ENCODE measurements around the gene ABHD17A. TPM values are rescaled to one million over a fixed set of nuclear protein-coding genes. Genes with fewer than 3 reads are reported as not detected.

Gene ABHD17A
- total and polyA plus RNA-seq, 2 experiments from 2014 or later, result 145 to 198 TPM

GRCh38 chr19:1910177-1910576 is 24.9 kb upstream of the ABHD17A start:
- H3K27me3 ChIP-seq, result no peaks in the 10 kb centered on the region
- DNase-seq (ENCODE audit: low read depth in 1 of 2, low spot score in 1 of 2), result peak in 1 of 2 donors; percentile 26
- H3K4me3 ChIP-seq, result no peak overlapping the region
- no peak overlapping the region for H3K27ac ChIP-seq
- H3K9me3 ChIP-seq (ENCODE audit: low read depth), result no peaks in the 10 kb centered on the region
- no peak for TF ChIP-seq CTCF (IDR thresholded peaks at IDR 0.05; ENCODE audit: low read depth, low read length)
- H3K36me3 ChIP-seq, result peaks cover 2% of the 10 kb centered on the region
- no peaks in the 10 kb centered on the region for H3K4me1 ChIP-seq (ENCODE audit: low read depth)

GRCh38 chr19:1909761-1910080 is 24.4 kb upstream of the ABHD17A start:
- H3K4me3 ChIP-seq, result no peak overlapping the region
- TF ChIP-seq CTCF (IDR thresholded peaks at IDR 0.05; ENCODE audit: low read depth, low read length), result no peak
- H3K4me1 ChIP-seq (ENCODE audit: low read depth), result no peaks in the 10 kb centered on the region
- H3K27me3 ChIP-seq, result no peaks in the 10 kb centered on the region
- DNase-seq (ENCODE audit: low read depth in 1 of 2, low spot score in 1 of 2), result no peak
- H3K27ac ChIP-seq, result no peak overlapping the region
- H3K36me3 ChIP-seq, result peaks cover 2% of the 10 kb centered on the region
- no peaks in the 10 kb centered on the region for H3K9me3 ChIP-seq (ENCODE audit: low read depth)

GRCh38 chr19:1908364-1908678 is 23.0 kb upstream of the ABHD17A start:
- Histone ChIP-seq H3K4me1 (ENCODE audit: low read depth) (no peaks in the 10 kb centered on the region), H3K27me3 (no peaks in the 10 kb centered on the region), H3K36me3 (peaks cover 2% of the 10 kb centered on the region), H3K4me3 (no peak overlapping the region), H3K9me3 (ENCODE audit: low read depth) (no peaks in the 10 kb centered on the region), H3K27ac (peak overlapping the region; percentile 6)
- no peak for TF ChIP-seq CTCF (IDR thresholded peaks at IDR 0.05; ENCODE audit: low read depth, low read length)
- DNase-seq (ENCODE audit: low read depth in 1 of 2, low spot score in 1 of 2), result no peak

GRCh38 chr19:1907563-1908363 is 22.5 kb upstream of the ABHD17A start:
- no peaks in the 10 kb centered on the region for H3K27me3 ChIP-seq
- H3K4me1 ChIP-seq (ENCODE audit: low read depth), result no peaks in the 10 kb centered on the region
- DNase-seq (ENCODE audit: low read depth in 1 of 2, low spot score in 1 of 2), result no peak
- H3K27ac ChIP-seq, result peak overlapping the region; percentile 6
- no peaks in the 10 kb centered on the region for H3K9me3 ChIP-seq (ENCODE audit: low read depth)
- no peak overlapping the region for H3K4me3 ChIP-seq
- TF ChIP-seq CTCF (IDR thresholded peaks at IDR 0.05; ENCODE audit: low read depth, low read length), result no peak
- H3K36me3 ChIP-seq, result peaks cover under 1% of the 10 kb centered on the region

- Histone ChIP-seq H3K27ac (no peak overlapping the region), H3K9me3 (ENCODE audit: low read depth) (no peaks in the 10 kb centered on the region), H3K27me3 (no peaks in the 10 kb centered on the region), H3K4me1 (ENCODE audit: low read depth) (no peaks in the 10 kb centered on the region), H3K4me3 (no peak overlapping the region), H3K36me3 (no peaks in the 10 kb centered on the region)
- no peak for DNase-seq (ENCODE audit: low read depth in 1 of 2, low spot score in 1 of 2)
- TF ChIP-seq CTCF (IDR thresholded peaks at IDR 0.05; ENCODE audit: low read depth, low read length), result no peak
Measured at GRCh38 chr19:1906985-1907562, 21.8 kb upstream of the ABHD17A start.

Measured in cardiac muscle cell (in vitro differentiated cells and primary cell).